GM12878 (cell line): Measurements from ENCODE around the gene MATN4. TPM values are rescaled to one million over a fixed set of nuclear protein-coding genes. Genes with fewer than 3 reads are reported as not detected.

Source experiments
- ATAC-seq: fragments of 200-7000 bp; cut with Tn5 transposase; 3 replicates; pipeline ENCODE4 v1.9.1; 2020; ENCODE audit warnings: mild to moderate bottlenecking, moderate library complexity
- BruUV-seq: library from RNA; stranded (reverse); fragments of 400-500 nt; replicated peaks from 2 replicates; lab custom pipeline; 2021; lab: Mats Ljungman, UMichigan
- CTCF ChIA-PET: fragments of 300-600 bp; sonication (Branson Sonifier 250); formaldehyde crosslinking; extraction: SDS; loops from one replicate; lab custom pipeline; 2021; ENCODE audit warnings: inconsistent platforms; lab: Yijun Ruan, JAX
- POLR2A ChIA-PET: fragments of 350-600 bp; formaldehyde crosslinking; extraction: SDS; loops from one replicate; lab custom pipeline; 2021; ENCODE audit warnings: inconsistent platforms; lab: Charles Lee
- RAD21 ChIA-PET: fragments of 300-600 bp; sonication (Branson Sonifier 250); formaldehyde crosslinking; loops from one replicate; lab custom pipeline; 2023; ENCODE audit warnings: antibody characterized with exemption; ENCODE audit not compliant: unreplicated experiment; lab: Charles Lee
- SMC1A ChIA-PET: fragments of 300-600 bp; sonication (Branson Sonifier 250); formaldehyde crosslinking; loops from one replicate; lab custom pipeline; 2023; ENCODE audit not compliant: unreplicated experiment, uncharacterized antibody; lab: Charles Lee
- DNase-seq: peaks from one replicate; pipeline ENCODE4 v3.0.0-alpha.2; 2011; ENCODE audit warnings: low read depth, low spot score
- FAIRE-seq: peaks from 3 replicates; lab custom pipeline; 2011; peaks lifted over from hg19 to GRCh38; lab: Jason Lieb, UNC
- H2AFZ ChIP-seq: 2 replicates; pipeline ENCODE4 v1.6.0; 2011; ENCODE audit warnings: low read depth, low read length, control low read depth; ENCODE audit not compliant: control insufficient read depth
- H3K27ac ChIP-seq: 2 replicates; pipeline ENCODE4 v1.5.1; 2011; ENCODE audit warnings: control low read depth; ENCODE audit not compliant: control insufficient read depth, insufficient read depth
- H3K27me3 ChIP-seq, 2 experiments: replicated peaks in 1 of 2; 2 replicates each; pipeline versions ENCODE4 v1.6.0 to v1.6.1; 2011; ENCODE audit warnings: low read length in 1 of 2; ENCODE audit not compliant: control insufficient read depth in 2 of 2, insufficient read depth in 2 of 2
- H3K36me3 ChIP-seq, 2 experiments: 2 replicates each; pipeline ENCODE4 v1.5.1; 2011; ENCODE audit warnings: low read length in 1 of 2; ENCODE audit not compliant: control insufficient read depth in 2 of 2, insufficient read depth in 2 of 2
- H3K4me1 ChIP-seq: 2 replicates; pipeline ENCODE4 v1.6.1; 2011; ENCODE audit warnings: mild to moderate bottlenecking, low read length, moderate library complexity, mixed read lengths; ENCODE audit not compliant: control insufficient read depth, insufficient read depth
- H3K4me2 ChIP-seq: 2 replicates; pipeline ENCODE4 v1.6.0; 2011; ENCODE audit warnings: control low read depth; ENCODE audit not compliant: control insufficient read depth, insufficient read depth
- H3K4me3 ChIP-seq: fragments of 200-600 bp; sonication (generic); 2 replicates; pipeline ENCODE4 v1.5.1; 2016
- H3K79me2 ChIP-seq: 2 replicates; pipeline ENCODE4 v1.6.0; 2011; ENCODE audit warnings: low read length; ENCODE audit not compliant: control insufficient read depth, insufficient read depth
- H3K9ac ChIP-seq: 2 replicates; pipeline ENCODE4 v1.8.0; 2011; ENCODE audit warnings: low read length, control low read depth, mixed read lengths; ENCODE audit not compliant: control insufficient read depth, insufficient read depth
- H3K9me3 ChIP-seq: replicated peaks from 3 replicates; pipeline ENCODE4 v1.5.1; 2011; ENCODE audit warnings: mild to moderate bottlenecking, low read length; ENCODE audit not compliant: control insufficient read depth, insufficient read depth
- H4K20me1 ChIP-seq: 2 replicates; pipeline ENCODE4 v1.6.0; 2011; ENCODE audit not compliant: control insufficient read depth, insufficient read depth
- ASH2L ChIP-seq: fragments of 300-600, 200-600 bp; sonication (generic); IDR thresholded peaks from 2 replicates; pipeline ENCODE4 v1.6.1; 2017; ENCODE audit warnings: low read depth, mild to moderate bottlenecking, borderline replicate concordance
- ATF2 ChIP-seq: IDR thresholded peaks from 2 replicates; pipeline ENCODE4 v1.6.1; 2012; ENCODE audit warnings: low read length, inconsistent platforms
- CTCF ChIP-seq, 3 experiments: IDR thresholded peaks in 2 of 3; conservative IDR thresholded peaks in 1 of 3; 2 replicates each; pipeline ENCODE4 v1.5.1; 2011; ENCODE audit warnings: low read depth in 3 of 3, low read length in 3 of 3, mild to moderate bottlenecking in 3 of 3, control low read depth in 2 of 3, moderate library complexity in 2 of 3, inconsistent platforms in 1 of 3, mixed read lengths in 1 of 3; ENCODE audit not compliant: control insufficient read depth in 2 of 3, insufficient read depth in 1 of 3; ENCODE audit errors: extremely low read depth in 1 of 3
- E2F4 ChIP-seq: IDR thresholded peaks from 2 replicates; pipeline ENCODE4 v1.6.1; 2012; ENCODE audit warnings: low read depth, low read length, improper control_type of control experiment
- FOXK2 ChIP-seq: fragments of 450-650 bp; IDR thresholded peaks from 2 replicates; pipeline ENCODE4 v1.6.1; 2017; ENCODE audit warnings: mild to moderate bottlenecking, moderate library complexity
- GABPA ChIP-seq: IDR thresholded peaks from 2 replicates; pipeline ENCODE4 v1.6.1; 2014; ENCODE audit warnings: antibody characterized with exemption, low read depth, mild to moderate bottlenecking, inconsistent platforms
- HDAC2 ChIP-seq: fragments of 200-600 bp; sonication (generic); IDR thresholded peaks from 2 replicates; pipeline ENCODE4 v1.6.1; 2017
- IKZF1 ChIP-seq: fragments of 450-650 bp; conservative IDR thresholded peaks from 2 replicates; pipeline ENCODE4 v1.6.1; 2017; ENCODE audit warnings: antibody characterized with exemption, mild to moderate bottlenecking
- LARP7 ChIP-seq: fragments of 450-650 bp; IDR thresholded peaks from 2 replicates; pipeline ENCODE4 v1.6.1; 2017; ENCODE audit warnings: mild to moderate bottlenecking
- NFYA ChIP-seq: IDR thresholded peaks from 2 replicates; pipeline ENCODE4 v1.6.1; 2011; ENCODE audit warnings: low read depth, mild to moderate bottlenecking, low read length, improper control_type of control experiment, borderline replicate concordance
- NR2C1 ChIP-seq: fragments of 450-650 bp; IDR thresholded peaks from 2 replicates; pipeline ENCODE4 v1.6.1; 2017; ENCODE audit warnings: antibody characterized with exemption, mild to moderate bottlenecking, moderate library complexity
- PBX3 ChIP-seq: IDR thresholded peaks from 2 replicates; pipeline ENCODE4 v1.6.1; 2011; ENCODE audit warnings: mild to moderate bottlenecking, low read depth, low read length, moderate library complexity; ENCODE audit not compliant: insufficient replicate concordance
- RCOR1 ChIP-seq: conservative IDR thresholded peaks from 2 replicates; pipeline ENCODE4 v1.6.1; 2012; ENCODE audit warnings: low read depth, low read length, improper control_type of control experiment
- YY1 ChIP-seq: IDR thresholded peaks from 2 replicates; pipeline ENCODE4 v1.6.1; 2011; ENCODE audit warnings: low read depth, mild to moderate bottlenecking, low read length
- WGBS: methylation state at CpG from one replicate; pipeline ENCODE4 v1.1.6; 2016; ENCODE audit warnings: low lambda C conversion rate; ENCODE audit not compliant: insufficient replicate concordance, insufficient coverage; ENCODE audit errors: missing lambda C conversion rate; 5-methylcytosine and 5-hydroxymethylcytosine counted together
- in situ Hi-C: fragments of 300-500 bp; cut with MboI; formaldehyde crosslinking; loops from 9 replicates; pipeline ENCODE4 v1.14.3; 2018; ENCODE audit warnings: mixed read lengths
- intact Hi-C: fragments of 100-400 bp; cut with micrococcal nuclease; formaldehyde crosslinking; loops from one replicate; pipeline ENCODE4 v1.14.2; 2022; ENCODE audit not compliant: unreplicated experiment
- polyA plus RNA-seq, 11 experiments: library from polyadenylated mRNA; depleted of rRNA in 4 of 11; unstranded in 6 of 11; stranded (reverse) in 5 of 11; fragments of >200 nt; fragmentation: Nextera tagmentation in 4 of 11; fragmentation: Illumina TruSeq in 1 of 11; extraction: Ambion mirVana in 4 of 11; extraction: Trizol in 1 of 11; gene quantifications; 1 replicate in 1 of 11; 2 replicates in 10 of 11; pipeline versions ENCODE4 v1.2.1 to v1.2.3, GENCODE V29; 2011 to 2016; ENCODE audit warnings: inconsistent platforms in 2 of 11, missing spikeins in 2 of 11, low read depth in 1 of 11
- total RNA-seq, 4 experiments: library from RNA; depleted of rRNA in 3 of 4; stranded (reverse); fragments of >200 nt in 3 of 4; fragmentation: Illumina TruSeq in 1 of 4; extraction: Trizol in 1 of 4; gene quantifications; 2 replicates each; pipeline versions ENCODE4 v1.2.1 to v1.2.3, GENCODE V29; 2013 to 2021

Gene MATN4
- total and polyA plus RNA-seq, 10 of the 15 experiments (the other 5 are each of a cell fraction or from before 2014, with no cell fraction given): 0.10 to 0.15 TPM; not detected in 8

GRCh38 chr20:45294003-45294368 lies 14.1 kb downstream of the MATN4 start (continued):
- no peak for TF ChIP-seq E2F4
- TF ChIP-seq NR2C1: no peak
- no peak for TF ChIP-seq RCOR1
- TF ChIP-seq, all 136 proteins: peak for 0

- no peaks in the 10 kb centered on the region for H3K79me2 ChIP-seq
- POLR2A ChIA-PET: interaction anchor here (0.6 kb wide), 1 partner anchor 19 kb away, joined by 4 read pairs; no protein-coding TSS in a partner anchor
- no peak overlapping the region for H3K27ac ChIP-seq
- no peak overlapping the region for H3K9ac ChIP-seq
- no peaks in the 10 kb centered on the region for H3K36me3 ChIP-seq
- FAIRE-seq (peak; percentile 75), DNase-seq (no peak), ATAC-seq (peak; percentile 93)
- H2AFZ ChIP-seq: peak overlapping the region; percentile 75
- no peaks in the 10 kb centered on the region for H4K20me1 ChIP-seq
- peak overlapping the region; percentile 71 for H3K4me2 ChIP-seq
- H3K9me3 ChIP-seq: no peaks in the 10 kb centered on the region; the same call in 2 of the 3 replicates
- RAD21 ChIA-PET: interaction anchor here (0.6 to 1.9 kb wide), 8 partner anchors 143 to 478 kb away, joined by 3 to 8 read pairs (median 4); no protein-coding TSS in a partner anchor
- BruUV-seq: no TSS peak
- peaks cover 6 to 7% of the 10 kb centered on the region in 2 experiments; a peak in 3 of 4 replicates for H3K27me3 ChIP-seq
- SMC1A ChIA-PET: interaction anchor here (0.6 to 2.9 kb wide), 8 partner anchors 8 to 622 kb away, joined by 3 to 14 read pairs (median 4); no protein-coding TSS in a partner anchor
- H3K4me1 ChIP-seq: no peaks in the 10 kb centered on the region
- peak overlapping the region; percentile 30; the same call in 1 of the 2 replicates for H3K4me3 ChIP-seq
- in situ Hi-C loops: no loop called here
- WGBS: 17% methylated on average over 78 of the region's 79 CpGs
- CTCF ChIA-PET: interaction anchor here (0.6 to 6.3 kb wide), 54 partner anchors 8 to 538 kb away, joined by 3 to 53 read pairs (median 4); partner anchors contain the start of genes SYS1, WFDC10A, WFDC12 and WFDC5
- intact Hi-C loops: loop anchor here (5.0 kb wide), 4 partner anchors 156 to 256 kb away; no protein-coding TSS in a partner anchor
- TF ChIP-seq YY1: 0 out of 2 replicates have a peak, but pooled peaks have one; percentile 37
- TF ChIP-seq ATF2: no peak
- no peak for TF ChIP-seq HDAC2
- no peak for TF ChIP-seq PBX3
- no peak for TF ChIP-seq ASH2L
- no peak for TF ChIP-seq GABPA
- peak; percentile 76 for TF ChIP-seq IKZF1
- no peak for TF ChIP-seq NFYA
- peak; percentile 83 to 96 (median 89) for TF ChIP-seq CTCF (IDR thresholded peaks at IDR 0.05 in 2 of 3, conservative IDR thresholded peaks at IDR 0.05 in 1 of 3; ENCODE audit: control insufficient read depth in 2 of 3, extremely low read depth in 1 of 3, insufficient read depth in 1 of 3, low read depth in 3 of 3, low read length in 3 of 3)
- peak; percentile 83 for TF ChIP-seq LARP7
- TF ChIP-seq FOXK2: no peak
Observed at GRCh38 chr20:45293041-45294002, 14.8 kb downstream of the MATN4 start.
